HG03342 (cell line): Measurements from ENCODE around the gene PAAF1.

ENCODE experiments used
- ATAC-seq: cut with Tn5 transposase; IDR thresholded peaks from one replicate; pipeline ENCODE4 v1.9.1; 2021; ENCODE audit warnings: mild to moderate bottlenecking, moderate library complexity; ENCODE audit not compliant: unreplicated experiment

The PAAF1 gene, protein sequence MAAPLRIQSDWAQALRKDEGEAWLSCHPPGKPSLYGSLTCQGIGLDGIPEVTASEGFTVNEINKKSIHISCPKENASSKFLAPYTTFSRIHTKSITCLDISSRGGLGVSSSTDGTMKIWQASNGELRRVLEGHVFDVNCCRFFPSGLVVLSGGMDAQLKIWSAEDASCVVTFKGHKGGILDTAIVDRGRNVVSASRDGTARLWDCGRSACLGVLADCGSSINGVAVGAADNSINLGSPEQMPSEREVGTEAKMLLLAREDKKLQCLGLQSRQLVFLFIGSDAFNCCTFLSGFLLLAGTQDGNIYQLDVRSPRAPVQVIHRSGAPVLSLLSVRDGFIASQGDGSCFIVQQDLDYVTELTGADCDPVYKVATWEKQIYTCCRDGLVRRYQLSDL

DNA sequence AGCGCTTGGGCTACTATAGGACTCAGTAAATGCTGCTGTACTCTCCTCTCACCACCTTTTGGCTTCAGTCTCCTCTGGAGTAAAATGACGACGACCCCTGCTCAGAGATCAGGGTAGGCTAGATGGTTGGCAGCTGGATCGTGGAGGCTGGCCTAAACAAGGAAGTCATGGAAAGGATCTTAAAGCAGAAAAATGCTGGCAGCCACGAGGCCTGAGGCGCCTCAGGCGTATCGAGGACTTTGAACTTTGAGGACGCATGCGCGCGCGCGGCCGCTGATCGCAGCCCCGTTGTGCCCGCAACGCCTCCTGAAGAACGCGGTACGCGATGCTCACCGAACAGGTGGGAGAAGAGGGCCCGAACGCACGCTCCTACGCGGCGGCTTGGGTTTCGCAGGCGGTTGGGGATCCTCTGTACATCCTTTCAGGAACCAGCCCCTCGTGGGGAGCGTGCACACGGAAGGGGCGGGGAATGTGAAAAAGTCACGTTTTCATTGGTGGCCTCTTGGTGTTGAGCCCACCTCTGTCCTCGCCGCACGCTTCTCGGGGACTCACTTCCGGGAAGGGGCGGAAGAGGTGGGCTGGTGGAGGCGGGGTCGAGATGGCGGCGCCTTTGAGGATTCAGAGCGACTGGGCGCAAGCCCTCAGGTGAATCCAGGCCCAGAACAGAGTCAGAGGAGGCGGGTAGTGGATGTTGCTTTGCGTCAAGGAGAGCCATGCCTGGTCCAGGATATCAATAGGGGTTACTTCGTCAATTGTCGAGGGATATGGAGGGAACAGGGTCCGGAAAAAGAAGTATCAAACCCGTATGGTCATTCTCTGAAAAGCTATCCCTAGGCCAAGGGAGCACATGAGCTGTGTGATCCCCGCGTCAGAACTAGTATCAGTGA lies at the start of gene PAAF1, which contains the start of gene COA4:
TSS of gene PAAF1 (plus strand) at position 576 of the 887 bp plus-strand sequence. CDS start at position 599, 23 bp downstream.
TSS of gene COA4 (minus strand) at position 423 of the 887 bp plus-strand sequence. CDS start 3,468 bp downstream, outside the sequence.
- peak; percentile 98 for ATAC-seq

DNA sequence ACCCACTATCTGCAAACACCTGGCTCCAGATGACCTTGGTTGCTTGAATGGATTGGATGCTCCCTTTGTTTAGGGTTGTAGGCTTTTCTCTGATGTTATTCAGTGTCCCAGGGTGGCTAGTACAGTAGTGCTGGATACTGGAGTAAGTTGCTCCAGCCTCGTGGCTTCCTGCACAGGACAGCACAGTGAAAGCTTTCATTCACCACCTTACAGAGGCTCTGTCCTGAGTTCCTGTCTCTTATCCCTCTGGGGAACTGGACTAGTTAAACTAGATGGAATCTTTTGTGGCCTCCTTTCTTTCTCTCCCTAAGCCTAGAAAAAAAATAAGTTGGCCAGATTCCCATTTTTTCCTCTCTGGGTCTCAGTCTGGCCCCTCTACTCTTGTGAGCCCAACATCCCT lies 46.5 kb upstream of the PAAF1 start:
- ATAC-seq = no peak

DNA sequence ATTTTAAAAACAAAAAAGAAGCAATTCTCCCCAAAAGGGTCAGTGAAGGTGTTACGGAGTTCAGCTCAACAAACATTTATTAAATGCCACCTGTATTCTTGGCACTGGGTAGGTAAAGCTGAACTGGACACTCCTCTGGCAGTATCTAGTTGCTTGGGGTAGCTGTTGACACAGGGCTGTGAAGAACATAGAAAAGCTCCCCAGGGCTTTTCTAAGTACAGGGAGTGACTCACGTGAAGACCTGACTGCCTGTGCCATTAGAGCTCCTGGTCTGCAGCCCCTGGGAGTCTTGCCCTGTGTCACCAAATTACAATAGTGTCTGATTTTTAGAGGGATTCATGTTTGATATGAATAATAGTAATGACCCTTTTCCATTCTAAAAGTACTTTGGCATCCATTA lies 43.7 kb upstream of the PAAF1 start:
- ATAC-seq = no peak

DNA sequence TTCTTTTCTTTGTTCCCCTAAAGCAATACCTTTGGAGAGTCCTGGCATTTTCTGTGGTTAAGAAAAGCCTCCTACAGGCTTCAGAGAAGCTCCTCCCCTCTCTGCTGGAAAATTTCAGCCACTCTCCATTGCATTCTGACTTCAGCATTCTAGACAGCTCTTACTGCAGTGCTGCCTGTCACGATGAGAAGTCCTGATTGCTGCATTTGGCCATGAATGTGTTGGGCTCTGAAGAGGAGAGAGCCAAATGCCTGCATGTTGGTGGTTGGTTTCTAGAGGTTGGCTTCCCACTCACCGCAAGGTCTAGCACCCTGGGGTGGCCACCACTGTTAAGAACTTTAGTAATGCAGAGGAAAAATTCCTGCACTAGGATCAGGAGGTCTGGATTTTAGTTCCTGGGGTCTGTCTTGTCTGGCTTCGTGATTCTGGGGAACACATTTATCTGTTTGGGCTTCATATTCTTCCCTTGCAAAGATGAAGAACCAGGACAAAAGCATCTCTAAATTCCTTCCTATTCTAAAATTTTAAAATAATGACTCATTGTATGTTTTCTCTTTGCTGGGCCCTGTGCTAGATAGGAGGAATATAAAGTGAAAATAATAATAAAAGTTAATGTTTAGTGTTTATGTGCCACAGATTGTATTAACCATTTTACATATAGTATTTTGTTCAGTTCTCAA lies 38.2 kb upstream of the PAAF1 start:
- no peak for ATAC-seq

DNA sequence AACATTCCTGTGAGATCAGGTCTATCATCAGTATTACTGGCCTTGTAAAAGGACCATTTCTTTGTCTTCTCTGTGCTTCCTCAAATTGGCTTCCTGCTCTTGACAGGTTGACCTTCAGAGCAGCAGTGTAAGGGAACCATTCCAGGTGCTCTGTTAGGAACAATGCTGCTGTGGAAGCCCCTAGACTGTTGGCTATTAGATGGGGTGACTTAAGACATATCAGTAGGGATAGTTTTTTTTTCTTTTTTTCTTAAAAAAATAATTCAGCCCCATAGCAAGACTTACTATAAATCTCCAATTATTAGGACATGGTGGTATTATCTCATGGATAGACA lies 37.7 kb upstream of the PAAF1 start:
- no peak for ATAC-seq

DNA sequence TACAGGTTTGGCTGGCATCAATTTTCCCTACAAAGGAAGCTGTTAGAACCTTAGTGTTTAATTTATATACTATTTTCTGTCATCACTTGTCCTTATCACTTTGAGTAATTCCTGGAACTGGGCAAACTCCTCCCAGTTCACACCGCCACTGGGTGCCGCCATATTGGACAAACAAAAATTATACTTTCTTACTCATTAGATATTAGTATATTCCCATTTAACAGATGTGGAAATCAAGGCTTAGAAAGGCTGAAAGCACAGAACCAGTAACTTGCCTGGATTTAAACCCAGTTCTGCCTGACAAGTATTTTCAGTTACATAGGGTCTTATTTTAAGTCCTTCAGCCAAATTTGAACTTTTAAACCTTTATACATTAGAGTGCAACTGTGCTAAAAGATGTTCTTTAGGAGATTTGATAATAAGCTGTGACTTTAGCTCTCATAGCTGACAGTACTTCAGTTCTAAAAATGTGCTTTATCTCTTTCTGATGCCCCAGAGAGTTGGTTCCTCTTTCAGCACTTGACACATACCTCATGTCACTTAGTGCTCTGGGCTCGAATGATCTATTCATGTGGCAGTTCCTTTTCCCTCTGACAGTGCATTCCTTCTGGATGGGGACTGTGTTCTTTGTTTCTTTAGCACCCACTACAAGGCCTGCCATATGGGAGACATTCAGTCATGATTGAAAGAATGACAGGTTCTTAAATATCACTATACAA lies 25.6 kb upstream of the PAAF1 start:
- ATAC-seq = no peak

DNA sequence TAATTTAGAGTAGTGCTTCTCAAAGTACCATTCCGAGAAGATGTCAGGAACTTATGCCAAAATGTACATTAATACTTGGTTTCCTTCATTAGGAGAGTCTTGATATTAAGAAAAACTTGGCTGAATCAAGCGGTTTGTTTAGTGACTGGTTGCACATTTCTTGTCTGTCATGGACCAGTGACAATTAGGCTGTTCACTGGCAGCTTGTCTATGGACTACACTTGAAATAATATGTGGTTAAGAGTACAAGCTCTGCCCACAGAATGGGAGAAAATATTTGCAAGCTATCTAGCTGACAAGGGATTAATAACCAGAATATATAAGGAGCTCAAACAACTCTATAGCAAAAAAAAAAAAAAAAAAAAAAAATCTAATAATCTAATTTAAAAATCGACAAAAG lies 24.8 kb upstream of the PAAF1 start:
- no peak for ATAC-seq

DNA sequence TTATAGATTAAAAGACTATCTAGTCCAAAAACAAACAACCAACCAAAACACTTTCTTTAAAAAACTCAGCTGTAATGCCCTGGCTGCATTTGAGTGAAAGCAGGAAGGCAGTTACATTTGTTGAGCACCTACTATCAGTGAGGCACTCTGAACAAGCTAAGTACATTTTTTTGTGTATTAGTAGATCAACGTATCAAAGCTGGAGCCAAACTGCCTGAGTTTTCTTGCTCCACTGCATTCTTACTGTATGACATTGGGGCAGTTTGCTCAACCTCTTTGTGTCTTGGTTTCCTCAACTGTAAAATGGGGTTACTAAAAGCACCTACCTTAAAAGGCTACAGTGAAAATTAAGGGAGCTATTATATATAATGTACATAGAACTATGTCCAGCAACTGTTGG lies 22.1 kb upstream of the PAAF1 start:
- no peak for ATAC-seq

DNA sequence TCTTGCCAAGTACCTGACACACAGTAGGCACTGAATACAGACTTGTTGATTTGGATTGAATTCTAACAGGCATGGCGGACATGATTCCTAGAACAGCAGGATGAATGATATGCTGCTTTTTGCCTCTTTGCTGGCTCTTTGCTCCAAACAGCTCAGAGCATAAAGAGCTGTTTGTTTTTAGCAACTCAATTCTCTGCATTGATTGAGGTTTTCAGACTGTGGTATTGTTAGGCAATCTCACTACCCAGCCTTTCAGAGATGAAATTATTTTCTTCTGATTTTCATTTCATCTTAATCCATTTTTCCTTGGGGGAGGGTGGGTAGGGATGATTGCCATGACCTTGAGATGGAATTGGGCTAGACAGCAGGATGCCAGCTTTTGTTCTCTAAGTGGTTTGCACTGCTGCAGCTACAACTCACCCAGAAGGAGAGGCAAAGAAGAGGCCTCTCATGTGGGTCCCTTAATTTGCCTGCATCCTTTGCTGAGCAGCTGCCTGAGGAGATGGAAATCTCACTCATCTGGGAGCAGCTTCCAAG lies 20.7 kb upstream of the PAAF1 start:
- ATAC-seq = no peak

DNA sequence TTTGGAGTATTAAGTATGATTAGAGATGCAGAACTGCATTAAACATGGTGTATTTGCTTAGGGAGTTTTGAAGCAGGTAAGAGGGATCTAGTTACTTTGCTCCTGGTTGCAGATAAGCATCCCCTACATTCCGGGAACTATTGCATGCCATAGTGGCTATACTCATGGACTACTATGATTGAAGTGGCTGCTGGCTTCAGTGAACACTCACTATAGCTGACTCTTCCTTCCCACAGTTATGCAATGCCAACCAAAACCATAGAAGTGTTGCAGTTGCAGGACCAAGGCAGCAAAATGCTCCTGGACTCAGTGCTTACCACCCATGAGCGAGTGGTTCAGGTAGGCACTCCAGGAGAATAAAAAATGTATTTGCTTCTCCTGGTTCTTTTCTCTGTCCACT lies 17.1 kb upstream of the PAAF1 start:
- ATAC-seq = no peak

DNA sequence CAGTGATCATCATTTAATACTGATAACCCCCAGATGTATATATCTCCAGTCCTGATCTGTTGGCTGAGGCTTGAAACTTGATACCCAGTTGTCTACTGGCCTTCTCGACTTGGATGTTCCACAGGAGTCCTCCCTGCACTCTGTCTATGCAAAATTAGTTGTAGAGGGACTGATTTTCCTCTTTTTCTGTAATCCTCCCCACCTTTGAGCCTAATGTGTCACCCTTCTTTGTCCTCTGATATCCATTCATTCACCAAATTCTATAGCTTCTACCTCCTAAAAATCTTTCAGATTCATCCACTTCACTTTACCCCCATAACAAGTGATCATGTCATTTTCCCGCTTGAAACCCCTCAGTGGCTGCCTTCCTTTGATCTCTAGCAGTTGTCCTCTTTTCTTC lies 16.6 kb upstream of the PAAF1 start:
- no peak for ATAC-seq

DNA sequence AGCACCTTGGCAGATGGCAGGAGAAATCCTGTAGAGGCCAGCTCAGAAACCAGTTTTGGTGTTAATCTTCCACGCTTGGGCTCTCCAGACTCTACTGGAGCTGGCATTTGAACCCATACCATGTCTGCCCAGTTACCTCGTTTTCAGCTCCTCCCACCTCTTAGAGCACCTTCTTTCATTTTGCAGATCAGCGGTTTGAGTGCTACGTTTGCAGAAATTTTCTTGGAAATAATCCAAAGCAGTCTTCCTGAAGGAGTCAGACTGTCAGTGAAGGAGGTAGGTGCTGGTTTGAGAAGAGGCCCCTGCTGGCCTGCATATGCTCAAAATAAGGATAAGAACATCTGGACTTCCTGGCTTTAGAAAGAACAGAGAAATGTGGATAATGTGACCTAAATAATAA lies 13.8 kb upstream of the PAAF1 start:
- no peak for ATAC-seq

DNA sequence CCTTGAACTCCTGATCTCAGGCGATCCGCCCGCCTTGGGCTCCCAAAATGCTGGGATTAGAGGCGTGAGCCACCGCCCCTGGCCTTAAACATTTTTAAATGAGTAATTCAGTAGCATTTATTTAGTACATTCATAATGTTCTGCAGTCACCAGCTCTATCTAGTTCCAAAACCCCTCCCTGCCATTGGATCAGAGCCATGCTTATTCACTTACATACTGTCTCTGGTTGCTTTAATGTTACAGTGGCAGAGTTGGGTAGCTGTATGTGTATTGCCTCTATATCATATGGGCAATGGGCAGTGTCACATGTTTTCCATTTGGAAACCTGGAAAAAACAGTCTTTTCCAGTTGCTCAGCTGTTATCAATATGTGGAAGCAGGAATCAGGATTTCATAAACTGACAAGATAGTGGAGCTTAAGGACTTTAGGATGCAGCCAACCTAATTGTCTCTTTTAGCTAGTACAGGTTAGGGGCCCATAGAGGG lies 10.7 kb upstream of the PAAF1 start:
- ATAC-seq = no peak

DNA sequence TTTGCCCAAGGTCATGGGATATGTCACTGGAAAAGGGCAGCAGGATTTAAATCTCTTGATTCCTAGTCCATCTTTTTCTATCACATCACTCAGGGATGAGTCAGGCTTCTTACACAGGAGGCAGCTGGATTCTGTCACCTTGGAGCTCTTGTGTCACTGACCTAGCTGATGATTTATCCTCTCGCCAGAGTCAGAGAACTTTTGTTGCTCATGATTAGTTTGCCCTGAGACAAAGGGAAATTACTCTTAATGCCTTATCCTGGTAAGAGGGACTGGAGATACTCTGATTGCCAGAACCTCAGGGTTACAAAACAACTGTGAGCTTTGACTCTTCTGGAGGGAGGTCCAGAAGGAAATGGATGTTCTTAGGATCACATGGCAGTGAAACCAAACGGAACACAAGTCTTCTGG lies 10.2 kb upstream of the PAAF1 start:
- no peak for ATAC-seq

DNA sequence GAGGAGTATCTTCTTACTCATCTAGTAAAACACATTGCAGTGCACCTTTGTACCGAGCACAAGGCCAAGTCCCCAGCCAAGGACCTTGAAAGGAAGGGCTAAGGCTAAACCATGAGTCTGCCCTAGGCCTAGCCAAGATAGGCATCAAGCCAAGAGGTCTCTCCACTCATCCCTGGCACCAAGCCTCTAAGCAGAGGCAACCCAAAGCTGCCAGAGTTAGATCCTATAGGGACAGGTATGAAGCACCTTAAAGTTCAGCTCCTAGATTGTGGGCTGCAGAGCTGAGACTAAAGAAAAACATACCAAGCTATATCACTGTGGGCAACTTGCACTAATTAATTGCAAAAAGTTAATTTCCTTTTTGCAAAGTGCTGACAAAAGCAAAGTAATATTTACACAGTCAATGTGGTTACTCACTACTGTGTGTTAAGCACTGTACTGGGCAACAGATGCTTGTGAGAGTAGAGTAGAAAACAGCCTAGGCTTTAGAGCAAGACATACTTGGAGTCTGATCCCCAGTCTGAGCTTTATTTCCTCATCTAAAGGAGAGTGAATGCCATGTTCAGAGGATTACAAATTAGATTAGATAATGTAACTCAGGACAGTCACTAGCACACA lies 7.4 kb upstream of the PAAF1 start:
- no peak for ATAC-seq

DNA sequence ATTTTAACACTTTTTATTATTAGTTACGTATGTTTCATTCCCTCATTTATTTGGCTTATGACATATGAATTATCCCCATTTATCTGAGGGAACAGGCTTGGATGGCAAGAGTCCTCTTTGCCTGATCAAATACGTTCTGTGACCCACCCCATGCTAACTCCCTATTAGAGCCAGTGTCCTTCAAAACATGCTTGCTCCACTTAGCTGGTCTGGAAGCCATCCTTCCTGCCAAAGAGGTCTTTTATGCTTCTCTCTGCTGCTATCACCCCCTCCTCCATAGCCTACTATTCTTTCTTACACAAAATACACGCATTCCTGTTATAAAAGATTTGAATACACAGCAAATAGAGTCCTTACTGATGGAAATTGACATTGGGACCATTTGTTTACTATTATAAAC lies 6.5 kb upstream of the PAAF1 start:
- no peak for ATAC-seq

DNA sequence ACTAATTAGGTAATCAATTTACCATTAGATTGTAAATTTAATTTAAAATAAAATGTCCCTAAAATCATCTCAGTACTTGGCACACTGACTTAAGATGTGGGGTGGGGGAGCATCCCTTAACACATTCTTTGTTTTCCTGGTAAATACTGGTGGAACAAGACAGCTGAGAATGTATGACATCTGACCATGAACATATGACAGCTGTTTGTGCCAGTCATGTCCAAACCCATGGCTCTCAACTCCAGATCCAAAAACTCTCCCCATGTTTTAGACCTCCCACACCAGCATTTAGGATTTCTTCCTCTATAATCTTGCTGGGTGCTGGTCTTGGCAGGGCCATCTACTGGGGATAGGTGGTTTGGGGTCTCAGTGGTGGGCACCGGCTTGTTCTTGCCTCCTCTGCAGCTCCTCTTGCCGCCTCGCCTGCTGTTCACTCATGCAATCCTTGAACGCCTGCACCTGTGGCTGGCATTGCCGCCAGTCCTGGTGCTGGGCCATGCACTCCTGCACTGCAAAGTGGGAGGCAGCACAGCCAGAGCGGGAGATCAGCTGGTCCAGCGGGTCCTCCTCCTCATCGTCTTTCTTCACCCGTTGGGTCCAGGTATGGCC lies 3.9 kb upstream of the PAAF1 start:
- no peak for ATAC-seq

DNA sequence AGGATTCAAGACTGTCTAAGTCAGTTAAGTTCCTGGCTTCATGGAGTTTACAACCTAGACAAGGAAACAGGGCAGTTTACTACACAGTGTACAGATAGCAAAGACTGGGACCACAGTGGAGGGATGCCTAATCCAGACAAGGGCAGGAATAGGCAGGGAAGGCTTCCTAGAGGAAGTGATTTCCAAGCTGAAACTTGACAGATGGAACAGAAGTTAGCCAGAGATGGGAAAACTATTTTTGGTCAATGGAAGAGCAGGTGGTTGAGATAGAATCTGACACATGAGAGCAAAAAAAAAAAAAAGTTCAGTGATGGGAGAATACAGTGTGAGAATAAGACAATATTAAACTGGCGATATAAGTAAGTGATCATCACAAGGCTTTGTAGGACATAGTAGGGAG lies 1.4 kb upstream of the PAAF1 start:
- no peak for ATAC-seq

DNA sequence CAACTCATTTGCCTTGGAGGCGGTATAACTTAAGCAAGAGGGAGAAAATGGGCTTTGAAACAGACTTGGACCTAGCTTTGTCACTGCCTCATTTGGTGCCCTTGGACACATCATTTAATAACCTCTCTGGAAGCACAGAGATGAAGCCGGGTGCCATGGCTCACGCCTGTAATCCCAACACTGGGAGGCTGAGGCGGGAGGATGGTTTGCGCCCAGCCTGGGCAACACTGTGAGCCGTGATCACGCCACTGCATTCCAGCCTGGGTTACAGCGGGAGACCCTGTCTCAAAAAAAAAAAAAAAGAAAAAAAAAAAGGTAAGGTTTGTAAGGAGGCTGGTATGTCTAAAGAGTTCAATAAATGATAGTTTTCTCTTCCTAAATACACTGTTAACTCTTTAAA lies 959 bp upstream of the PAAF1 start:
- no peak for ATAC-seq

DNA sequence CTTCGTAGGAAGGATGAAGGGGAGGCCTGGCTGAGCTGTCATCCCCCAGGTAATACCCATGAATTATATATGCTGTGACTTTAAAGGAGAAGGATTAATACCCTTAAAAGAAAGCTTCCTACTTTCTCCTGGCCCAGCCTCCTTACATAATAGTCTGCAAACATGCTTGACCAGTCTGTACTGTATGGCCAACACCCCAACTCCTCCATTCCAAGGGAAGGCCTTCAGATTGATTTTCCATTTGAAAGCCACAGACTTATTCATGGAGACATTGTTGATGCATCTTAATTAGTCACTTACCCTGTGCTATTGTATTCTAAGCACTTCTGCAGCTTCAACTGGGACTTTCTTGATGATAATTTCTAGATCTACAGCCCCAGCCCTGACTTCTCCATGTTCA lies 2.0 kb downstream of the PAAF1 start:
- no peak for ATAC-seq
